ENCODE data around the gene TLR1. TPM values are rescaled to one million over a fixed set of nuclear protein-coding genes. Genes with fewer than 3 reads are reported as not detected.
"Not testable (repeated sequence)": the region's sequence is repeated elsewhere in the genome, so short reads cannot be mapped to it uniquely, and the experiment has no call there.

TLR1 gene
- total RNA-seq, 4 donors from 2014 or later = 4.3 to 14.9 (median 9.1) TPM

DNA sequence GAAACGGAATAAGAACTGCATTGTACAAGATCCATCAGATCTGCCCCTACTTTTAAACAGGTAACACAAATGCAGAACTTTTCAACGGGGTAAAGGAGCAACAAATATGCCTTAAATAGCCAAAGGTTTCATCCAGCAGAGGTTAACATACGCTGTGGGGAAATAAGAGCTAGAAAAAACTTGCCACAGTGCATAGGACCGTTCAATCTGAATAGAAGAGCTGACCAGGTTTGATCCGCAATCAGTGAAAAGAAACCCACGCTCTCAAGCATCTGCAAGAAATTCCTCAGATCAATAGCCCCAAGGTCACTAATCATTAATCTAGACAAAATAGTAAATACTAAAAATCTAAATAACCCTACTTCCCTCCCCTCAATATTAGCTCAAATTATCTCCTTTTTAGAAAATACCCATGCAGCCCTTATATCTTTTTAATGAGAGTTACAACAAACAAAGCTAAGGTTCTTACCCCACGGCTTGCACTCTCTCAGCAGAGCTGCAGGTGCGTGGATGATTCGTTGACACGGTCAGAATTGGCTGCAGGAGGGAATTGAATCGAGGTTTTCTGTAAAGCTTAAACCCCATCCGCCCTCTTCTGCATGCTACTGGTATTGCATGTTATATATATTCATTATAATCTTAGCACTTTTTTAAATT, 22.0 kb downstream of the TLR1 start, which contains the start of gene TLR10:
TSS of gene TLR10 (minus strand) at position 539 of the 657 bp plus-strand sequence. CDS start 7,400 bp downstream, outside the sequence.
- H3K4me3 ChIP-seq = no peak within 1 kb of the TSS
- WGBS = 39% methylated on average over 12 of the region's 12 CpGs
- intact Hi-C loops (cut with DNase I) = loop anchor here (1.0 kb wide), 1 partner anchor 23 kb away; no protein-coding TSS in a partner anchor
- H3K9me3 ChIP-seq = no peaks in the 10 kb centered on the region
- no peaks in the 10 kb centered on the region for H3K27me3 ChIP-seq
- no peaks in the 10 kb centered on the region for H3K4me1 ChIP-seq
- H3K36me3 ChIP-seq = no peaks in the 10 kb centered on the region
- DNase-seq (ENCODE audit: extremely low spot score) = no peak
- TF ChIP-seq, protein P1, sequence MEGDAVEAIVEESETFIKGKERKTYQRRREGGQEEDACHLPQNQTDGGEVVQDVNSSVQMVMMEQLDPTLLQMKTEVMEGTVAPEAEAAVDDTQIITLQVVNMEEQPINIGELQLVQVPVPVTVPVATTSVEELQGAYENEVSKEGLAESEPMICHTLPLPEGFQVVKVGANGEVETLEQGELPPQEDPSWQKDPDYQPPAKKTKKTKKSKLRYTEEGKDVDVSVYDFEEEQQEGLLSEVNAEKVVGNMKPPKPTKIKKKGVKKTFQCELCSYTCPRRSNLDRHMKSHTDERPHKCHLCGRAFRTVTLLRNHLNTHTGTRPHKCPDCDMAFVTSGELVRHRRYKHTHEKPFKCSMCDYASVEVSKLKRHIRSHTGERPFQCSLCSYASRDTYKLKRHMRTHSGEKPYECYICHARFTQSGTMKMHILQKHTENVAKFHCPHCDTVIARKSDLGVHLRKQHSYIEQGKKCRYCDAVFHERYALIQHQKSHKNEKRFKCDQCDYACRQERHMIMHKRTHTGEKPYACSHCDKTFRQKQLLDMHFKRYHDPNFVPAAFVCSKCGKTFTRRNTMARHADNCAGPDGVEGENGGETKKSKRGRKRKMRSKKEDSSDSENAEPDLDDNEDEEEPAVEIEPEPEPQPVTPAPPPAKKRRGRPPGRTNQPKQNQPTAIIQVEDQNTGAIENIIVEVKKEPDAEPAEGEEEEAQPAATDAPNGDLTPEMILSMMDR (IDR thresholded peaks at IDR 0.05) = peak; percentile 70 to 73 (median 72)
- TF ChIP-seq EP300 (IDR thresholded peaks at IDR 0.05) = no peak
- no peak within 1 kb of the TSS for H3K27ac ChIP-seq (replicated peaks in 1 of 4)

DNA sequence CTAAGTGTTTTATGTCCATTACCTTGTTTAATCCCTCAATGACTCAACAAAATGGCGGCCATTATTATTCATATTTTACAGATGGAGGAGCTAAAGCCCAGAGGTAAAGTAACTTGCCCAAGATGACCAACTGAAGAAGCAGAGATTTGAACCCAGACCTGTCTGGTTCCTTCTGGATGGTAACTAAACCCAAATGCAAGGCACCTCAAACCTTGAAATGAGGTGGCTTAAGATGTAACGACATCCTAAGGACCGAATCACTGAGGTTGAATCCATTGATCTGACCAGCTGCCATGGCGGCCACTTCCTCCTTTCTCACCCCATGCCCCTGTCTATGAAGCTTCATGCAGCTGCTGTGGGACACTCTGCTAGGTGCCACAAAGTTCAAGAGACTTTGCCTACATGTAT, 22.7 kb downstream of the TLR1 start:
- no peaks in the 10 kb centered on the region for H3K27me3 ChIP-seq
- no peak for TF ChIP-seq EP300 (IDR thresholded peaks at IDR 0.05)
- H3K36me3 ChIP-seq = no peaks in the 10 kb centered on the region
- no peaks in the 10 kb centered on the region for H3K9me3 ChIP-seq
- DNase-seq (ENCODE audit: extremely low spot score) = no peak
- WGBS = 99% methylated on average over 4 of the region's 4 CpGs
- no peak overlapping the region for H3K4me3 ChIP-seq
- intact Hi-C loops (cut with DNase I) = no loop called here
- no peaks in the 10 kb centered on the region for H3K4me1 ChIP-seq
- no peak overlapping the region for H3K27ac ChIP-seq (replicated peaks in 1 of 4)

DNA sequence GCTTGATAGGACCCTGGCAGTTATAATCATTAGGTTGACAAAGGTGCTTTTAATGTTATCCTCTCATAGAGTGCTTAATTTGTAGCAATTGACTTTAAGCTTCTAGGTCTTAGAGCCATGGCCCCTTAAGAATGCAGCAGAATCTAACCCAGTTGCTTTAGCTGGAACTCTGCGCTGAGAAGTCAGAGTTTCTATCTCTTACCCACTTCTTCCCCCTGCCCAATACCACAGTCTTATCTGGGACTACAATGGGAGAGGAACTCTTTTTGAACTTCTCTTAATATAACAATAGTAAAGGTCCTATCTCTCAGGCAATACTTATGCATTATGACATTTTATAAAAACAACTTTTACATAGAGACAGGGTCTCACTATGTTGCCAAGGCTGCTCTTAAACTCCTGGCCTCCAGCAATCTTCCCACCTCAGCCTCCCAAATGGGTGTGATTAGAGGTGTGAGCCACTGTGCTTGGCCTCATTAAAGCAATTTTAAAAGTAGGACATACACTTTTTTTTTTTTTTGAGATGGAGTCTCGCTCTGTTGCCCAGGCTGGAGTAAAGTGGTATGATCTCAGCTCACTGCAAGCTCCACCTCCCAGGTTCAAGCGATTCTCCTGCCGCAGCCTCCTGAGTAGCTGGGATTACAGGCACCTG, 23.6 kb downstream of the TLR1 start:
- WGBS = 93% methylated on average over 4 of the region's 4 CpGs
- intact Hi-C loops (cut with DNase I) = no loop called here
- no peak for TF ChIP-seq POLR2A (IDR thresholded peaks at IDR 0.05; ENCODE audit: low read depth)
- TF ChIP-seq, protein P1 (IDR thresholded peaks at IDR 0.05) = no peak
- no peak for TF ChIP-seq POLR2AphosphoS5 (IDR thresholded peaks at IDR 0.05)
- no peak for TF ChIP-seq EP300 (IDR thresholded peaks at IDR 0.05)

DNA sequence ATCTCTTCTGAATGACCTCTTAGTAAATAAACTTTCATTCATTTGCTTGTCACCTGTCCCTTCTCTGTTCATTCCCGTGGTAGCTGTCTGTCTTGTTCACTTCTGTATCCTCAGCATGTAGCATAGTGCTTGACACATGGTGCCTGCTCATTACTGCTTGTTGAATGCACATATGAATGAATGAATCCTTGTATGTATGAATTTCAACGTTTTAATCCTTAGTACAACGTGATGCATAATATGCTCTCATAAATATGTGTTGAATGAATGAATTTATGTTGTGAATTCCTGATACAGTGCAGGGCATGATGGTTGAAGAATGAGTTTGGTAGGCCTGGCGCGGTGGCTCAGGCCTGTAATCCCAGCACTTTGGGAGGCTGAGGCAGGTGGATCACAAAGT, 24.8 kb downstream of the TLR1 start:
- Histone ChIP-seq H3K36me3 (no peaks in the 10 kb centered on the region), H3K27ac (replicated peaks in 1 of 4) (no peak overlapping the region), H3K27me3 (no peaks in the 10 kb centered on the region), H3K9me3 (no peaks in the 10 kb centered on the region), H3K4me1 (no peaks in the 10 kb centered on the region), H3K4me3 (no peak overlapping the region)
- DNase-seq (ENCODE audit: extremely low spot score) = no peak
- intact Hi-C loops (cut with DNase I) = no loop called here
- no peak for TF ChIP-seq EP300 (IDR thresholded peaks at IDR 0.05)
- TF ChIP-seq, protein P1 (IDR thresholded peaks at IDR 0.05) = no peak
- no peak for TF ChIP-seq POLR2AphosphoS5 (IDR thresholded peaks at IDR 0.05)
- TF ChIP-seq POLR2A (IDR thresholded peaks at IDR 0.05; ENCODE audit: low read depth) = no peak
- 84% methylated on average over 5 of the region's 5 CpGs for whole genome bisulfite sequencing

More for the DNA sequence above, 23.6 kb downstream of the TLR1 start:
- DNase-seq (ENCODE audit: extremely low spot score) = no peak
- Histone ChIP-seq H3K4me3 (no peak overlapping the region), H3K9me3 (no peaks in the 10 kb centered on the region), H3K36me3 (no peaks in the 10 kb centered on the region), H3K27me3 (no peaks in the 10 kb centered on the region), H3K27ac (replicated peaks in 1 of 4) (no peak overlapping the region), H3K4me1 (no peaks in the 10 kb centered on the region)

DNA sequence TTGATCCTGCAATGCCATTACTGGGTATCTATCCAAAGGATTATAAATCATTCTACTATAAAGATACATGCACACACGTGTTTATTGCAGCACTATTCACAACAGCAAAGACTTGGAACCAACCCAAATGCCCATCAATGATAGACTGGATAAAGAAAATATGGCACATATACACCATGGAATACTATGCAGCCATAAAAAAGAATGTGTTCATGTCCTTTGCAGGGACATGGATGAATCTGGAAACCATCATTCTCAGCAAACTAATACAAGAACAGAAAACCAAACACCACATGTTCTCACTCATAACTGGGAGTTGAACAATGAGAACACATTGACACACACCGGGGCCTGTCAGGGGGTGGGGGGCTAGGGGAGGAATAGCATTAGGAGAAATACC, 26.7 kb downstream of the TLR1 start:
- 86% methylated on average over 2 of the region's 2 CpGs for WGBS

More for the DNA sequence above, 26.7 kb downstream of the TLR1 start:
- H3K4me3 ChIP-seq; H3K9me3 ChIP-seq; DNase-seq (ENCODE audit: extremely low spot score); H3K27ac ChIP-seq (replicated peaks in 1 of 4); H3K36me3 ChIP-seq; H3K27me3 ChIP-seq; H3K4me1 ChIP-seq; intact Hi-C loops (cut with DNase I): not testable (repeated sequence)
